Measurements from ENCODE around the gene ZSWIM7.
"Not testable (repeated sequence)": the region's sequence is repeated elsewhere in the genome, so short reads cannot be mapped to it uniquely, and the experiment has no call there.

ZSWIM7 gene

DNA sequence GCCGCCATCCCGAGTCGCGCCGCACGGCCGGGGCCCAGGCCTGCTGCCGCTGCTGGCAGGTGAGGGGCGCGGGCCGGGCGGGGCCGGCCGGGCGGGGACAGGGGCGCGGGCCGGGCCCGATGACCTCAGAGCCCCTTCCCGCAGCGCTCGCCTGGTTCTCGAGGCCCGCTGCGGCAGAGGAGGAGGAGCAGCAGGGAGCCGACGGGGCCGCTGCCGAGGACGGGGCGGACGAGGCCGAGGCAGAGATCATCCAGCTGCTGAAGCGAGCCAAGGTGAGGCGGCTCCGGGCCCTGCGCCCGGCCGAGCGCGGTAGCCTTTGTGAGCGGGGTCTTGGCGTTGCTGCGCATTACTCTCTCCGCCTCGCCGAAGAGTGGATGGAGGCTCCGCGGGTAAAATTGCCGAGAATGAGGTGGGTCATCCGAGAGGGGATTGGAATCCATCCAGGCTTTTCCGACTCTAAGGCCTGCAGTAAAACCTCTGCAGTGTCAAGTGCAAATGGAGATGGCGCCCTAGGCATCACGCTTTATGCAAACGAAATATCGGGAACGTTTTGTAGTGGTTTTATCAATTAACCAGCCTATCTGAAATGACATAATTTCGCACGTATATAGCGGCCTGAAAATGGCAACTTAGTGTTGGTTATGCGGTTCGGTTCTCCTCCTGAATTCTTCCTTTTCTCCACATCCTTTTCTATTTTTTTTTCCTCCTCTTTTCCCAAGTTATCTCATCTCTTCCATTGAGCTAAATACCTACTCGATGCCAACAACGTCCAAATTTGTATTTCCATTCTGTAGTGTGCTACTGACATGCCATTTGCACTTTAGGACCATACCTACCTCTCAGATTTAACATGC lies 697 bp upstream of the ZSWIM7 start:
- no peak for DNase-seq (ENCODE audit: low read depth in 2 of 2)

DNA sequence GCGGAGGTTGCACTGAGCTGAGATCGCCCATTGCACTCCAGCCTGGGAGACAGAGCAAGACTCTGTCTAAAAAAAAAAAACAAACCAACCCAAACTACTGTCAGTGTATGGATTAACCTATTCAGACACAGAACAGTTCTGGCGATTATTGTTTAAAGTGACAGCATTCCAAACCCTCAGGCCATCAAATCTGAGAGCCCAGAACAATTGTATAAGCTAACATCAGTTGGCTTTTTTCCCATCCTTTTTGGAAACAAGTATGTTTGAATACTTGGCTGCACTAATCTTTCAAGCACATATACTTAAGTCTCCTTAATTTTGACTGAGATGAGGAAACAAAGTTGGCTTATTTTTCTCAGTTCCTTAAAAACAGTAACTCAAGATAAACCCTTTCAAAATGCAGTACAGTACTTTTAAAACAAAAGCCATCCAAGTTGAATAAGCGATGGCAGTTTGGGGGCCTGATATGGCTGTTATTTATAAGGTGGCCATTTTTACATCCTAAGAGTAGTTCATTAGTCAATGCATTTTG lies 1.4 kb downstream of the ZSWIM7 start:
- DNase-seq (ENCODE audit: low read depth in 2 of 2): no peak

DNA sequence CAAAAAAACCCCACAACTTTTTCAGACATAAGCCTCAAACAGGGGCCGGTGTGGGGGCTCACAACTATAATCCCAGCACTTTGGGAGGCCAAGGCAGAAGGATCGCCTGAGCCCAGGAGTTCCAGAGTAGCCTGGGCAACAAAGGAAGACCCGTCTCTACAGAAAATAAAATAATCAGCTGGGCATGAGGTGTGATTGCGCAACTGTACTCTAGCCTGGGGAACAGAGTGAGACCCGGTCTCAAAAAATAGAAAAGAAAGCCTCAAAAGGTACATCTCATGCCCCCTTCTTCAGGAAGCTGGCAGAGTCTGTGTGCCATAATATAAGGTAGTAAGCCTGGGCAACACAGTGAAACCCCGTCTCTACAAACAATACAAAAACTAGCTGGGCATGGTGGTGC lies 3.2 kb downstream of the ZSWIM7 start:
- DNase-seq (ENCODE audit: low read depth in 2 of 2): no peak

DNA sequence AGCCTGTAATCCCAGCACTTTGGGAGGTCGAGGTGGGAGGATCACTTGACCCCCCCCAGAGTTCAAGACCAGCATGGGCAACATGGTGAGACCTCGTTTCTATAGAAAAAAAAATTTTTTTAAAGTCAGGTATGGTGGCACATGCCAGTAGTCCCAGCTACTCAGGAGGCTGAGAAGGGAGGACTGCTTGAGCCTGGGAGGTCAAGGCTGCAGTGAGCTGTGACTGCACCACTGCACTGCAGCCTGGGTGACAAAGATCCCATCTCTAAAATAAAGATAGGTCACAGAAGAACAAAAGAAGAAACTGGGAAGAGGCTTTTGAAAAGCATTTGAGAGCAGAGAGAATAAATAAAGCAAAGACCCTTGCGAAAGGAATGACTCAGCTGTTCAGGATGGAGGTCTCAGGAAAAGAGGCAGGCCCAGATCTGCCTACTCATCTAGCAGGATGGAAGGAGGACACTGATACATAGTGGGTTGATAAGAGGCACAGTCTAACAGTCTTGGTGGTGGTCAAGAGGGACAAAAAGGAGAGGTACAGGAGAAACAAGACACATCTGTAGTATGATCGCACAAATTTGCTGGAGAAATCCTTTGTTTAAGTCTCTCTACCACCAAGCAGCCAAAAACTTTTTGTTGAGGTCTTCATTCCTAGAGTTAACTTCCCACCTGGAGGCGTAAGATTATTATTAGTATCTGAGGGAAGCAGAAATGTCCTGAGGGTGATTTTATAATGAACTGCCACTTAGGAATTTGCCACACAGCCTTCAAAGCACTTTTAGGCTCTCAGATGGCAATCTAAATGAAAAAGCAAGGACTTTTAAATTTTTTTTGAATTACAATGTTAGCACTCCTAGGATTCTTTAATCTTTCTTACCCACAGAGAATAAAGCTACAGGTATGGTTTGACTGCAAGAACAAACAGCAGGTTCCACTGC lies 17.6 kb downstream of the ZSWIM7 start:
- no peak for DNase-seq (ENCODE audit: low read depth in 2 of 2)

DNA sequence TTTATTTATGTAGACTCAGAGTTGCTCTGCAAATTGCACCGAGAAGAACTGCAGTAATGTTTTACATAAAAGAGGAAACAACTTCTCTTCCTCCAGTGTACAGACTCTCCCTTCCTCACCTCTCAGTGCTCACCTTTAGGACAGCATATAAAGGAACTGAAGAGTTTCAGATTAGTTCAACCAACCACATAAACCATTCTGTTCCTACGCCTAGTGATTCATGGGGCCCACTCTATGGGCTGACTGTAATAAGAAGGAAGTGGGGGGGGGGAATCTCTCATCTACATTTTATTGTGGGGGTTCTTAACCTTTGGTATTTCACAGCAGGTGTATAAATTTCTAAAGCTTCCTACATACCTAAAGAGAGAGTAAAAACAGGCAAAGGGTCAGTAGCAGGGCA lies 18.3 kb downstream of the ZSWIM7 start:
- DNase-seq (ENCODE audit: low read depth in 2 of 2): peak in 1 of 2 donors; percentile 16

DNA sequence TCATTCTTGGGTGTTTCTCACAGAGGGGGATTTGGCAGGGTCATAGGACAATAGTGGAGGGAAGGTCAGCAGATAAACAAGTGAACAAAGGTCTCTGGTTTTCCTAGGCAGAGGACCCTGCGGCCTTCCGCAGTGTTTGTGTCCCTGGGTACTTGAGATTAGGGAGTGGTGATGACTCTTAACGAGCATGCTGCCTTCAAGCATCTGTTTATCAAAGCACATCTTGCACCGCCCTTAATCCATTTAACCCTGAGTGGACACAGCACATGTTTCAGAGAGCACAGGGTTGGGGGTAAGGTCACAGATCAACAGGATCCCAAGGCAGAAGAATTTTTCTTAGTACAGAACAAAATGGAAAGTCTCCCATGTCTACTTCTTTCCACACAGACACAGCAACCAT lies 20.5 kb downstream of the ZSWIM7 start:
- DNase-seq (ENCODE audit: low read depth in 2 of 2): not testable (repeated sequence)

DNA sequence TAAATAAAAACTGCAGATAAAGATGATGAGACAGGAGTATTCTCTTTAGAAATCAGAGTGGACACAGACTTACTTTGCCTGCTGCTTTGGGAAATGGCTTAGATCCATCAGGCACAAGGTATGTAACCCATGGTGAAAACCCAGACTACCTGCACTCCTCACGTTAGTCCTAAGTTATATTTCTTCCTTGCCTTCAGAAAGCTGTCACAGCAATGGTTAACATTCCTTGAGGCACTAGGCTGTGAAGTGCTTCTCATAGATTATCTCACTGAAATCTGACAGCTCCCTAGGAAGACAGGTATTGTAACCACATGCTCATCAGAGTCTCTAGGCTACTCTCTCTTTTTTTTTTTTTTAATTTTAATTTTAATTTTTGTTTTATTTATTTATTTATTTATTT lies 20.9 kb downstream of the ZSWIM7 start:
- no peak for DNase-seq (ENCODE audit: low read depth in 2 of 2)

DNA sequence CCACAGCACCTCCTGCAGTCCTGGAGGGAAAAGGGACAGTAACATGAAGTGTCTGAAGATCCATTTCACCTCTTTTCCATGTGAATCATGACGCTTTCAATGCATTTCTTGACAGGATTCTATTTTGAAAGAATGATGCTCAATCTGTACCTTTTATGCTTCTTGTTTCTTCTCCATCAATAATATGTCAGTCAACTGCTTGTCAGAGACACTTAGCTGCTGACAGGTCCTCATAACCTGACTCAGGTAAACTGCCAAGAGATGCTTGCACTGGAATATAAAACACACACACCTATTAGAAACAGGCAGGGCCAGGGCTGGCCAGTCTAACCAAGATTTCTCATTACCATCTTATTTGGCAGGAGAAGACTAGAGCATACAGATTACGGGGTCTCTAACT lies 21.6 kb downstream of the ZSWIM7 start:
- DNase-seq (ENCODE audit: low read depth in 2 of 2): no peak

DNA sequence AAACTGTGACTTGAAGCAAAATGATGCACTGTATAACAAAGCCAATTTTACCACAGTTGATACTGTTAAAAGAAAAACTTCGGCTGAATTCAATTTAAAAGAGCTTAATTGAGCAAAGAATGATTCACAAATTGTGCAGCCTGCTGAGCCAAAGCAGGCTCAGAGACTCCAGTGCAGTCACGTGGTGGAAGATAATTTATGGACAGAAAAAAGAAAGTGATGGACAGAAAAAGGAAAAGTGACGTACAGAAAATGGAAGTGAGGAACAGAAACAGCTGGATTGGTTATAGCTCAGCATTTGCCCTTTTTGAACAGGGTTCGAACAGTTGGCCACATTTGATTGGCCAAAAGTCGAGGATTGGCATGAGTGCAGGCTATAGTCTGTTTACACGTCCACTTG lies 25.7 kb downstream of the ZSWIM7 start:
- DNase-seq (ENCODE audit: low read depth in 2 of 2): no peak

DNA sequence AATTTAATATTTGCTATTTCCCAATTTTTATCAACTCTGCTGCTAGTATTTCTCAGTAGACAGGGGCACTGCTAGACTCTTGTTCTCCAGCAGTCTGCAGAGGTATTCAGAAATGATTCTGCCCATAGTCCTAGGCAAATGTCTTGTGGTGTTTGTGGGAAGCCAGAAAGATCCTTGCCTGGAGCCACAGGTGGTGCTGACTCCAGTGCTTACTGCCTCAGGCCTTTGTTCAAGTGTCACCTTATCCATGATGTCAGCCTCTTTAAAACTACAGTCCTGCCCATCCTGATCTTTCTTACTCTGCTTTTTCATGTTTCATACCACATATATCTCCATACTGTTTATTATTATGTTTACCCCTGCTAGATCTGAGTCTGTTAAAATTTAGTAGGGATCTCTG lies 26.5 kb downstream of the ZSWIM7 start:
- DNase-seq (ENCODE audit: low read depth in 2 of 2): no peak

DNA sequence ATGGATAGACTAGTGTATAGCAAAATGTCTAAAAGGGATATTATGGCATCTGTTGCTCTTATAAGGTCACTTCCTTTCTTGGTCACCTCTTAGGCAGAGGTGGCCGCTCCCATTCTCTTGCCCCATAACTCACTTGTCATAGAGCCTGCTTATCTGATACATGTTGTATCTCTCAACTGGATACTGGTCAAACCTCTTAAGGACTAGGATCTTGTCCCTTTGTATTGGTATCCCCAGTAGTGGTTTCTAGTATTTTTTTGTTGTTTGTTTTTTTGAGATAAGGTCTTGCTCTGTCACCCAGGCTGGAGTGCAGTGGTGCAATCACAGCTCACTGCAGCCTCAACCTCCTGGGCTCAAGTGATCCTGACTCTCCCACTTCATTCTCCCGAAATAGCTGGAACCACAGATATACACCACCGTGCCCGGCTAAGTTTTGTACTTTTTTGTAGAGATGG lies 27.0 kb downstream of the ZSWIM7 start:
- DNase-seq (ENCODE audit: low read depth in 2 of 2): no peak

DNA sequence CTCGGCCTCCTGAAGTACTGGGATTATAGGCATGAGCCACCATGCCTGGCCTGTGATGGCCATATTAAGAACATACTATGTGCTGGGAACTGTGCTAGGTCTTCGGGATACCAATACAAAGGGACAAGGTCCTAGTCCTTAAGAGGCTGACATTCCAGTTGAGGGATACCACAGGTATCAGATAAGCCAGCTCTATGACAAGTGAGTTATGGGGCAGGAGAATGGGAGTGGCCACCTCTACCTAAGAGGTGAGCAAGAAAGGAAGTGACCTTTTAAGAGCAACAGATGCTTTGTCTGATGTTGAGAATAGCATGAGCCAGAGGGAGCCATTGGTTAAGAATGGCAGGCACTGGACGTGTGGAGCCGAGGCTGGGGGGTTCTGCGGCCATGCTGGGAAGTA lies 27.6 kb downstream of the ZSWIM7 start:
- DNase-seq (ENCODE audit: low read depth in 2 of 2): no peak

DNA sequence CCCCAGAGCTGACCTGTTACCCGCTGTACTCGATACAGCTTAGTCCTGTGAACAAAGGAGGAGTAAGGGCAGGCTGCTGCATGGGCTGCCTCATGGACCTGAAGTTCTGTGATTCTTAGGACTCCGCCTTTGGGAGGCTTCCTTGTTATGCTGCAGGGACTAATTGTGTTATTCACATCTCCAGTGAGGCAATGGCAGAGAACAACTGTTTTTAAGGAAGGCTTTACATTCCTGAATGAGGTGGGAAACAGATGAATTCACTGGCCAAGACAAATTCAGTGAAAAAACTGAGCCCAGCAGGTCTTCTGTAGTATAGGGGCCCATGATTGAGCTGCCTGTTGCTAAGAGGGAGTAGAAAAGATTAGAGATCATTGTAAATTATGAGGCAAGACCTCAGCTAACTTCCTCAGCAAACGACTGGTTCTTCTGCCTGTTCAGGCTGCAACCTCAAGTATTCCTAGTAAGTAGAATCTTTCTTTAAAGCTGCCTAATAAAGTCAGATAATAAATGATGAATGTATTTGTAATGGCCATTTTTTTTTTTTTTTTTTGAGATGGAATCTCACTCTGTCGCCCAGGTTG lies 28.3 kb downstream of the ZSWIM7 start:
- DNase-seq (ENCODE audit: low read depth in 2 of 2): no peak

DNA sequence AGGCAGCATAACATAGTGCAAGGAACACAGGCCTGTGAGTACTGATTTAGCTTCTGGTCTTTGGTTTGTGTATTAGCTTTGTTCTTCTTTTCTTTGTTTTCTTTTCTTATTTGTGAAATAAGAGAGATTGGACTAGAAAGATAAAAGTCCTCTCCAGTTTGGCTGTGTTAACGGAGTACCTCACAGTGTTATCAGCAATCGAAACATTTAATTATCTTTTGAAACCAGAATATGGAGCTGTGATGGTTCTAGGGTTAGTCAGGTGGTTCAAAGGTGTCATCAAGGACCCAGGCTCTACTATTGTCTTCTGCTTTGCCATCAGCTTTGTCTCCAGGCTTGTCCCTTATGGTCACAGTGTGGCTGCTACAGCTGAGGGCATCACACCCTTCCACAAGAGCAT lies 29.0 kb downstream of the ZSWIM7 start:
- no peak for DNase-seq (ENCODE audit: low read depth in 2 of 2)

DNA sequence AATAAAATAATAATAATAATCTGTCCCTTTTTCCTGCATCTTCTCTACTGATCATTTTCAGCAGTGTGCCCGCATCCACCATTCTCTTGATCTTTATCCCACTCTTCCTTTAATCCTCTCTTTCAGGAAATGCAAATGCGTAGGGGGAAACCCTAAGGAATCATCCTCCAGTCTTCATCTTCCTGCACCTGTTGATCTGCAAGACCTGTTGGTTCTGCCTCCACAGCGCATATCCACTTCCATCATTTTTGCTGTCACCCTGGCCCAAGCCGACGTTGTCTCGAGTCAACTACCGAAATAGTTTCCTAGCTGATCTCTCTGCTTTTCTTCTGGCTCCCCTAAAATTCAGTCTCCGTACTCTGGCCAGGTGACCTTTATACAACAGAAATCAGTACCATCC lies 30.0 kb downstream of the ZSWIM7 start:
- no peak for DNase-seq (ENCODE audit: low read depth in 2 of 2)

DNA sequence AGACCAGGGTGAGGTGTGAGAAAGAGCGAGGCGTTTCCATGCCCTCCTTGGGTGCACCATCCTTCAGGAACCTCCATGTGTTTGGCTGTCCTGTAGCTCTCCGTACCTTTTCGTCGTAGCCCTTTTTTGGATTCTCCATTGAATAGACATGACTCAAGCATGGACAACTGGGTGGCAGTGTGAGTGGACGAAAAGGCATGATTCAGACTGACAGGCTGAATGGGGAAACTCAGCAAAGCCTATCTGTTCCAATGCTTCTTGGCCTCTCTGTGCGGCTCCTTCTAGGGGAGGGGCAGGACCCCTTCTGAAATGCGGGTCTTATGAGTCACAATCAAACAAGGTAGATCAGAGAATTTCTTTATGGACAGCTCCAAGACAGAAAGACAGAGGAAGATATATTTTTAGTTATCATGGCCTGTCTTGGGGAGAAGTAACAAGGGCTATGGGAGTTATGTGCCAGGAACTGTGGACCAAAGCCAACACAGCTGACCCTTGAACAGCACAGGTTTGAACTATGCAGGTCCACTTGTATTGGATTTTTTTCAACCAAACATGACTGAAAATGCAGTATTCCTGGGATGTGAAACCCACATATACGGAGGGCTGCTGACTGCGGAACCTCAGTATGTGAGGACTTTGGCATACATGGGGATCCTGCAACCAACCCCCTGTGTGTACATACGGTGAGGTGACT lies 31.7 kb downstream of the ZSWIM7 start:
- no peak for DNase-seq (ENCODE audit: low read depth in 2 of 2)

DNA sequence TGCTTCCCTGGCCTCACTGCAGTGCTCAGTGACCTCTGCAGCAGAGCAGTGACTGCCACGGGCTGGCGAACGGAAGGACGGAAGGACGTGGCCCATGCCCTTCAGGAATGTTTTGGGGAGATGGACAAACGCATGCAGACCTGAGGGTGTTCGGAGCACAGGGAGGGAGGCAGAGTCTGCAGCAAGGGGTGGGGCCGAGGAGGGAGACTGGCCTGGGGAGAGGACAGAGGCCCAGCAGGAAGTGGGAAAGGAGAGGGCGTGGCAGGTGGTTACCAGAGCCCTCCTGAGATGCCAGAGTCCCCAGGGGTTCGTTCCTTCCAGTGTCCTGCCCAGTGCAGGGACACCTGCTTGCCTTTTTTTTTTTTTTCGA lies 32.6 kb downstream of the ZSWIM7 start:
- DNase-seq (ENCODE audit: low read depth in 2 of 2): no peak

DNA sequence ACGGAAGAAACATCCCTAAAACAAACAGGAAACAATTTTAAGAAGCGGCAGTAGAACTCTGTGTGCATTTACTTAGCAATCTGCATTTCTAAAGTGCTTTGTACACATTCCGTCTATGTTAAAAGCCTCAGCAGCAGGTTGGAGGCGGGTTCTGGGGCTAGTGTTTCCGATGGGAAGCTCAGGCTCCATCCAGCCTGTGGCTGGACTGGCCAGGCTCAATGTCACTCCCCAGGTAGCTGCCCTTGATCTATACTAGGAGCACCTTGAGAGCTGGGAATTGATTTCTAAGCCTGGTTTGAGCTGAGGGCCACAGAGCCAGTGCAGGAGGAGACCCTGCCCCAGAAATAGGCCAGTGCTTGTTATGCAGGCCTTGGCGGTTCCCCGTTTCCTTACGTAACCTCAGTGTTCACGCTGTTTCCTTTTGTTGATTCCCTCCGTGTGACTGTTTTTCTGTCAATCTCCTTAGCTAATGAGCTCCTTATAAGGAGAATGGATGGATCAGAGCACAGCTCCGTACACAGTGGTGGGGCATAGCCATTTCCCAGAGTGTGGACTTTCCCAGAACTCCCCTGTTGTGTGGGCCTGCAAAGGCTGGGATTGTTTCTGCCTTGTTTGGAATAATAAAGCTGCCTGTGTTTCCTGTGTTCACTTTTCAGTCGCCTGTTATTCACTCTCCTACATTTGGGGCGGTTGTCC lies 33.2 kb downstream of the ZSWIM7 start:
- DNase-seq (ENCODE audit: low read depth in 2 of 2): no peak

DNA sequence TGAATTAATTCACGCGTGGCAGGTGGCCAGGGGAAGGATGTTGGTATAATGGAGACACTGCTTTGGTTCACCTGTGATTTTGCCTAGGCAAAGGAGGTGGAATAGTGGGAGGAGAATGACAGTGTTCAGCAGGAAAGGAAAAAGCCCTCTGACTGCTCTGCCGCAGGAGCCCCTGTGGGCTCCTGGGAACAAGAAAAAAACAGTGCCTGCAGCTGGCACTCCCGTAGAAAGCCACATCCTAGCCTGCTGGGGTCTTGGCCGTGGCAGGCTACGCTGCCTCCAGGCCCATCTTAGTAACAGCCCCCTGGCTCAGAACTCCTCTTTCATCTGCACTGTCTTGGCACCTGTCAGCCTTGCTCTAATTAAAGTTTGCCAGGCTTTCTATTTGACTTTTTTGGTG lies 34.0 kb downstream of the ZSWIM7 start:
- no peak for DNase-seq (ENCODE audit: low read depth in 2 of 2)

DNA sequence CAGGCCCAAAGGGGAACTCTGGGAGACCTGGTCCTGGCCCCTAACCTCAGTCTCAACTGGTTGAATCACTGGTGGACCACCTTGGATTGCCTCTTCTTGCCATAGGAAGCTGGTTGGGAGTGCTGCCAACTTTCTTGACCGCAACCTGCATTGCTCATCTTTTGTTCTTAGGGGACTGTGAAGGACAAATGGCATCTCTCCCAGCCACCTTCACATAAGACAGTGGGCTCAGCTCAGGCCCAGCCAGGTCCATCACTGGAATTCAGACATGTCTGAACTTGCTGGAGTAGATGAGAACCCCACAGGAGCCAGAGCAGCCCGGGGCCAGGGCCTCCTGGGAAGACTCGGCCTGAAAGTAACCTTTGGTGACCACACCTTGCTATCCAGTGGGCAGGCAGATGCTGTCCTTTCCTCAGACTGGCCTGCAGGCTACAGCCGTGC lies 35.8 kb downstream of the ZSWIM7 start:
- DNase-seq (ENCODE audit: low read depth in 2 of 2): no peak

DNA sequence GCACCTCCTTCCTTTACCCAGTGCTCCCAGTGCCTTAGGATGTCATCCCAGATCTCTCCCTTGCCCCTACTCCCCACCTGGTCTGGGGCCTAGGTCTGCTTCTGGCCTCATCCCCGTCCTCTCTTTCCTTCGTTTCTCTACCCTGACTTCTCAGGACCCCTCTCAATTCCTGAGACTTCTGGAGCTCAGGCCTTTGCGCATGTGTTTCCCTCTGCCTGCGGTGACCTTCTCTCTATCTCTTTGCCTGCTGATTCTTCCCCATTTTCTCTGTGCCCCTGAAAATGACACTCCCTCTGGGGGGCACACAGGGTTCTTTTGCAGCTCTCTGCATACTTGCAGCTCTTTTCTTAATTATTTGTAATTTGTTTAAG lies 41.0 kb downstream of the ZSWIM7 start:
- DNase-seq (ENCODE audit: low read depth in 2 of 2): no peak
